Panc1 (cell line): Measurements from ENCODE around the gene SH3PXD2B. TPM values are rescaled to one million over a fixed set of nuclear protein-coding genes. Genes with fewer than 3 reads are reported as not detected.

ENCODE experiments used
- ATAC-seq: fragments of 200-7000 bp; cut with Tn5 transposase; 2 replicates; pipeline ENCODE4 v1.9.1; 2020; ENCODE audit warnings: mild to moderate bottlenecking, moderate library complexity
- BruUV-seq: library from RNA; stranded (reverse); fragments of 400-500 nt; replicated peaks from 2 replicates; lab custom pipeline; 2021; lab: Mats Ljungman, UMichigan
- CTCF ChIA-PET: fragments of 300-600 bp; sonication (Branson Sonifier 250); formaldehyde crosslinking; loops from one replicate; lab custom pipeline; 2022; ENCODE audit warnings: antibody characterized with exemption; lab: Charles Lee
- POLR2A ChIA-PET: fragments of 300-600 bp; sonication (Branson Sonifier 250); formaldehyde crosslinking; loops from one replicate; lab custom pipeline; 2022; ENCODE audit warnings: antibody characterized with exemption; lab: Charles Lee
- DNase-seq: peaks from one replicate; pipeline ENCODE4 v3.0.0-alpha.2; 2010; ENCODE audit warnings: low read depth, low spot score
- H3K27ac ChIP-seq: 2 replicates; pipeline ENCODE4 v1.5.1; 2011; ENCODE audit warnings: mild to moderate bottlenecking, low read length, inconsistent platforms
- H3K27me3 ChIP-seq: fragments of 200-500 bp; sonication (Bioruptor generic); 2 replicates; pipeline ENCODE4 v1.6.0; 2014; ENCODE audit warnings: low read length, inconsistent platforms; ENCODE audit not compliant: control insufficient read depth, insufficient read depth
- H3K36me3 ChIP-seq: fragments of 200-500 bp; sonication (Bioruptor generic); 2 replicates; pipeline ENCODE4 v1.5.1; 2014; ENCODE audit warnings: inconsistent platforms, mild to moderate bottlenecking, low read length, moderate library complexity; ENCODE audit not compliant: control insufficient read depth, insufficient read depth
- H3K4me1 ChIP-seq: 2 replicates; pipeline ENCODE4 v1.5.1; 2011; ENCODE audit warnings: inconsistent platforms, mild to moderate bottlenecking, low read length, moderate library complexity; ENCODE audit not compliant: control insufficient read depth, insufficient read depth
- H3K4me3 ChIP-seq, 2 experiments: 2 replicates each; pipeline ENCODE4 v1.5.1; 2011 to 2012; ENCODE audit warnings: low read depth in 2 of 2, low read length in 2 of 2, mild to moderate bottlenecking in 2 of 2, inconsistent platforms in 1 of 2, moderate library complexity in 1 of 2
- H3K9me3 ChIP-seq: fragments of 200-500 bp; sonication (Bioruptor generic); 2 replicates; pipeline ENCODE4 v1.5.1; 2014; ENCODE audit warnings: low read depth, mild to moderate bottlenecking, inconsistent platforms, low read length, moderate library complexity; ENCODE audit not compliant: control insufficient read depth, insufficient read depth
- CTCF ChIP-seq: fragments of 450-650 bp; IDR thresholded peaks from 2 replicates; pipeline ENCODE4 v1.5.1; 2017; ENCODE audit warnings: mild to moderate bottlenecking
- POLR2AphosphoS5 ChIP-seq: IDR thresholded peaks from 2 replicates; pipeline ENCODE4 v1.6.1; 2012; ENCODE audit warnings: mild to moderate bottlenecking, low read depth, low read length, moderate library complexity
- REST ChIP-seq, 2 experiments: IDR thresholded peaks; 2 replicates each; pipeline ENCODE4 v1.6.1; 2011 to 2012; ENCODE audit warnings: low read depth in 2 of 2, control low read depth in 1 of 2, low read length in 1 of 2, mild to moderate bottlenecking in 1 of 2, moderate library complexity in 1 of 2; ENCODE audit not compliant: insufficient read depth in 1 of 2
- SIN3A ChIP-seq: IDR thresholded peaks from 2 replicates; pipeline ENCODE4 v1.6.1; 2012; ENCODE audit warnings: low read depth, mild to moderate bottlenecking, low read length, moderate library complexity, borderline replicate concordance; ENCODE audit not compliant: insufficient read depth
- TCF7L2 ChIP-seq: IDR thresholded peaks from 2 replicates; pipeline ENCODE4 v1.6.1; 2011; ENCODE audit warnings: mild to moderate bottlenecking, low read depth, low read length, inconsistent platforms
- in situ Hi-C: cut with HindIII; loops from 2 replicates; pipeline ENCODE4 v1.10.0; 2016; ENCODE audit warnings: low sequenced_read_pairs, low pct_unique_long_range_greater_than_20kb
- intact Hi-C: fragments of 100-400 bp; cut with micrococcal nuclease; formaldehyde crosslinking; loops from one replicate; pipeline ENCODE4 v1.10.0; 2022; ENCODE audit not compliant: unreplicated experiment
- total RNA-seq: library from RNA; stranded (reverse); gene quantifications from one replicate; pipeline ENCODE4 v1.2.1, GENCODE V29; 2021; ENCODE audit not compliant: unreplicated experiment

Gene SH3PXD2B
- total RNA-seq, 1 experiment from 2014 or later = 39.7 TPM

DNA sequence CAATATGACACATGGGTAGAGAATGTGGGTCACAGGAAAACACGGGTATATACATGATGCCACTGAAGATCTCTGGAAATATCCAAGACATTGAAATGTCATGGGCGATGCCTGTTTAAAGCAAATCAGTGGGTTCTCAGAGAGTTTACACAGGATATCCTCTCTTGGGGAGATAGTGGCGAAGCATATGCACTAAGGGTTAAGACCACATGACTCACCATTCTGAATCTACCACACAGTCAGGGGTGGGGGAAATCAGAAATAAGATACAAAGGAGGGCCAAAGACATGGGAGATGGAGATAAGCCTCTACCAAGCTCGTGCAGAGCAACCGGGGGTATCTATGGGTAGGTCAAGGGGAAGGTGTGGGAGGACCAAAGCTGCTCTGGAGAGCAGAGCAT lies 58.8 kb downstream of the SH3PXD2B start:
- intact Hi-C loops = no loop called here
- DNase-seq = no peak

DNA sequence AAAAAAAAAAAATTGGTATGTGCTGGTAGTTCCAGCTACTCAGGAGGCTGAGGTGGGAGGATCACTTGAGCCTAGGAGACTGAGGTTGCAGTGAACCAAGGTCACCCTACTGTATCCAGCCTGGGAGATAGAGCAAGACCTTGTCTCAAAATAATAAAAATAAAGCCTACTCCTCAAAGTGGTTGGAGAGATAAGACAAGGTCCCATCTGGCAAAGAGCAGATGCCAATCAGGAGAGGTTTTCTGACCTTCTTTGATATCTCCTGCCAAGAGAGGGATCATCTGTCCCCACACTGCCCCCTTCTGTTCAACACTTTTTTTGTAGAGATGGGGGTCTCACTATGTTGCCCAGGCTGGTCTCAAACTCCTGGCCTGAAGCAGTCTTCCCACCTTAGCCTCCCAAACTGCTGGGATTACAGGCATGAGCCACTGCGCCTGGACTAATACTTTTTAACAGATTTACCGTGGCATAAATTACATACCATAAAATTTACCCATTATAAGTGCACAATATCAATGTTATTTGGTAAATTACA lies 64.7 kb downstream of the SH3PXD2B start:
- DNase-seq = no peak
- ChIA-PET CTCF (no interaction called here), POLR2A (no interaction called here)
- intact Hi-C loops = no loop called here
- peaks cover 17% of the 10 kb centered on the region for H3K4me1 ChIP-seq
- H3K9me3 ChIP-seq = no peaks in the 10 kb centered on the region
- H3K27ac ChIP-seq = no peak overlapping the region
- no peaks in the 10 kb centered on the region for H3K27me3 ChIP-seq
- no peak; the same call in 1 of the 2 replicates for TF ChIP-seq CTCF
- no peak for TF ChIP-seq REST (IDR thresholded peaks at IDR 0.05; ENCODE audit: insufficient read depth in 1 of 2, low read depth in 2 of 2, low read length in 1 of 2)
- TF ChIP-seq POLR2AphosphoS5 = no peak
- no peak for TF ChIP-seq SIN3A
- TF ChIP-seq TCF7L2 = no peak
- H3K36me3 ChIP-seq = peaks cover 8% of the 10 kb centered on the region; the same call in 1 of the 2 replicates
- no peak for ATAC-seq
- BruUV-seq = no TSS peak
- in situ Hi-C loops = no loop called here
- H3K4me3 ChIP-seq = no peak overlapping the region

More for the DNA sequence above, 58.8 kb downstream of the SH3PXD2B start:
- in situ Hi-C loops = no loop called here
- H3K27me3 ChIP-seq = no peaks in the 10 kb centered on the region
- H3K4me3 ChIP-seq = no peak overlapping the region
- POLR2A ChIA-PET = no interaction called here
- ATAC-seq = no peak
- CTCF ChIA-PET = no interaction called here
- H3K9me3 ChIP-seq = no peaks in the 10 kb centered on the region
- H3K36me3 ChIP-seq = peaks cover 4% of the 10 kb centered on the region; the same call in 1 of the 2 replicates
- BruUV-seq = no TSS peak
- no peak overlapping the region for H3K27ac ChIP-seq
- H3K4me1 ChIP-seq = no peaks in the 10 kb centered on the region
- TF ChIP-seq CTCF = no peak
- TF ChIP-seq POLR2AphosphoS5 = no peak
